Stomach (tissue), 9 donors: ENCODE results near the gene INO80. TPM values are rescaled to one million over a fixed set of nuclear protein-coding genes. Genes with fewer than 3 reads are reported as not detected.
A peak's percentile ranks its signal among the peaks of the same experiment; 100 is the strongest.

Experiments used
- DNase-seq, 2 donors: peaks; one replicate each; pipeline versions ENCODE4 v3.0.0 to v3.0.0-alpha.2; 2013 to 2019
- H3K27ac ChIP-seq, 5 donors: fragments of 200-600 bp in 4 of 5; sonication (generic) in 4 of 5; one replicate each; pipeline ENCODE4 v1.5.1; 2013 to 2019; ENCODE audit warnings: mild to moderate bottlenecking in 1 of 5, moderate library complexity in 1 of 5
- H3K27me3 ChIP-seq, 3 donors: fragments of 200-600 bp; sonication (generic); one replicate each; pipeline ENCODE4 v1.5.1; 2017 to 2019; ENCODE audit warnings: mixed run types in 1 of 3
- H3K36me3 ChIP-seq, 4 donors: fragments of 200-600 bp; sonication (generic); 1 replicate in 3 of 4; 2 replicates in 1 of 4; pipeline ENCODE4 v1.5.1; 2016 to 2019
- H3K4me1 ChIP-seq, 4 donors: fragments of 200-600 bp; sonication (generic); one replicate each; pipeline ENCODE4 v1.5.1; 2016 to 2019
- H3K4me3 ChIP-seq, 4 donors: fragments of 200-600 bp; sonication (generic) in 3 of 4; one replicate each; pipeline ENCODE4 v1.5.1; 2016 to 2019; ENCODE audit warnings: mild to moderate bottlenecking in 1 of 4
- H3K9me3 ChIP-seq, 4 donors: fragments of 200-600 bp; sonication (generic); one replicate each; pipeline ENCODE4 v1.5.1; 2016 to 2019
- CTCF ChIP-seq, 7 experiments: fragments of 450-650 bp in 4 of 7; fragments of 200-600 bp in 3 of 7; sonication (generic) in 3 of 7; IDR thresholded peaks; one replicate each; pipeline ENCODE4 v1.5.1; 2016 to 2019; ENCODE audit warnings: antibody characterized with exemption in 7 of 7, control low read depth in 2 of 7, mild to moderate bottlenecking in 1 of 7
- EP300 ChIP-seq: sonication (generic); formaldehyde crosslinking; IDR thresholded peaks from one replicate; pipeline ENCODE4 v1.6.1; 2017; ENCODE audit warnings: antibody characterized with exemption
- POLR2A ChIP-seq, 4 donors: fragments of 450-650 bp; IDR thresholded peaks; one replicate each; pipeline ENCODE4 v1.6.1; 2016; ENCODE audit warnings: antibody characterized with exemption in 4 of 4, control low read depth in 2 of 4, mild to moderate bottlenecking in 1 of 4, moderate library complexity in 1 of 4
- POLR2AphosphoS5 ChIP-seq, 3 donors: sonication (generic); formaldehyde crosslinking; IDR thresholded peaks; one replicate each; pipeline ENCODE4 v1.6.1; 2016; ENCODE audit warnings: antibody characterized with exemption in 3 of 3
- WGBS, 5 donors: extraction: QIAGEN DNeasy Blood & Tissue Kit in 3 of 5; methylation state at CpG; one replicate each; pipeline versions ENCODE4 v1.1.5 to v1.1.7; 2013 to 2018; 5-methylcytosine and 5-hydroxymethylcytosine counted together
- intact Hi-C: fragments of 100-400 bp; cut with DNase I; formaldehyde crosslinking; loops from one replicate; pipeline ENCODE4 v1.15.1; 2023; ENCODE audit warnings: low total_unique reads
- polyA plus RNA-seq, 3 donors: library from polyadenylated mRNA; stranded (reverse); fragments of 200-250 nt; gene quantifications; one replicate each; pipeline ENCODE4 v1.2.3, GENCODE V29; 2013
- small RNA-seq, 4 donors: library from RNA; depleted of rRNA; stranded (forward); fragments of <200 nt; gene quantifications; one replicate each; pipeline ENCODE3, GENCODE V24; 2016
- total RNA-seq, 5 donors: library from RNA; depleted of rRNA; stranded (reverse); fragments of >200 nt; gene quantifications; one replicate each; pipeline versions ENCODE4 v1.1.0 to v1.2.3, GENCODE V29; 2014 to 2016
- donor health status: healthy with polysubstance abuse.
- donor health status: Bipolar disorder and iron deficiency.
- donor health status: healthy.

Gene INO80
- total and polyA plus RNA-seq, 8 donors = 4.6 to 40.8 (median 29.2) TPM

GRCh38 chr15:40930430-40931299, 185.4 kb downstream of the INO80 start:
- Histone ChIP-seq H3K4me1 (peaks cover 52 to 81% (median 67%) of the 10 kb centered on the region in 4 donors), H3K27me3 (peaks cover 10 to 75% (median 64%) of the 10 kb centered on the region in 3 donors), H3K9me3 (no peaks in the 10 kb centered on the region), H3K4me3 (peak overlapping the region; percentile 49 to 75 (median 52)), H3K36me3 (peaks cover 0 to 8% (median 0%) of the 10 kb centered on the region in 4 donors), H3K27ac (peak overlapping the region; percentile 28 to 53 (median 46))
- intact Hi-C loops = no loop called here
- peak in 1 of 3 donors; percentile 24 for TF ChIP-seq POLR2AphosphoS5 (IDR thresholded peaks at IDR 0.05)
- TF ChIP-seq EP300 = no peak
- peak in 4 of 7 experiments; percentile 4 to 29 (median 26) for TF ChIP-seq CTCF (IDR thresholded peaks at IDR 0.05)
- TF ChIP-seq POLR2A (IDR thresholded peaks at IDR 0.05) = no peak
- 1 to 2% (median 2%) methylated on average over 39 to 46 of the region's 46 CpGs for WGBS, 5 donors
- peak in 1 of 2 donors; percentile 89 for DNase-seq

- TF ChIP-seq CTCF (IDR thresholded peaks at IDR 0.05) = no peak
- TF ChIP-seq EP300 = no peak
- TF ChIP-seq POLR2A (IDR thresholded peaks at IDR 0.05) = no peak
- TF ChIP-seq POLR2AphosphoS5 (IDR thresholded peaks at IDR 0.05) = no peak
- H3K27me3 ChIP-seq = peaks cover 10 to 83% (median 69%) of the 10 kb centered on the region in 3 donors
- H3K4me3 ChIP-seq = peak overlapping the region; percentile 49 to 75 (median 52)
- intact Hi-C loops = no loop called here
- H3K27ac ChIP-seq = peak overlapping the region; percentile 28 to 53 (median 46)
- peaks cover 0 to 5% (median 0%) of the 10 kb centered on the region in 4 donors for H3K36me3 ChIP-seq
- peak; percentile 63 to 83 for DNase-seq
- no peaks in the 10 kb centered on the region for H3K9me3 ChIP-seq
- H3K4me1 ChIP-seq = peaks cover 54 to 80% (median 69%) of the 10 kb centered on the region in 4 donors
- WGBS, 5 donors = 0 to 2% (median 1%) methylated on average over 10 to 56 of the region's 56 CpGs
These were observed 186.2 kb downstream of the INO80 start for GRCh38 chr15:40929660-40930429.

Small RNA genes within 50 kb of the gene (small RNA-seq; reads per million reads assigned to genes)
- gene ISCA1P4 = 0 reads per million in 4 donors

Other genes with a start within 250 kb of the INO80 start
- 1 to 10 TPM in 4 of 5 donors, not detected in 1; 1.3 to 3.2 (median 1.7) TPM for gene RHOV, start 242.0 kb downstream of the INO80 start, total RNA-seq
- gene RHOV, start 242.0 kb downstream of the INO80 start, polyA plus RNA-seq = 10 to 100 TPM in 1 of 3 donors, 1 to 10 TPM in 2; 1.2 to 87.8 (median 1.4) TPM
- gene VPS18, start 221.8 kb downstream of the INO80 start, total RNA-seq = 10 to 100 TPM in 4 of 5 donors, 1 to 10 TPM in 1; 1.8 to 24.2 (median 20.3) TPM
- 10 to 100 TPM in 1 of 3 donors, 1 to 10 TPM in 2; 5.7 to 10.8 (median 6.1) TPM for gene VPS18, start 221.8 kb downstream of the INO80 start, polyA plus RNA-seq
- gene DLL4, start 186.9 kb downstream of the INO80 start, total RNA-seq = 10 to 100 TPM in 1 of 5 donors, 1 to 10 TPM in 3, under 1 TPM in 1; 0.89 to 20.0 (median 3.3) TPM
- gene DLL4, start 186.9 kb downstream of the INO80 start, polyA plus RNA-seq = 1 to 10 TPM in 2 of 3 donors, under 1 TPM in 1; 0.56 to 2.2 (median 1.5) TPM
- gene CHAC1, start 162.8 kb downstream of the INO80 start, total RNA-seq = 10 to 100 TPM in 1 of 5 donors, 1 to 10 TPM in 4; 1.3 to 17.1 (median 2.9) TPM
- 10 to 100 TPM in 2 of 3 donors, 1 to 10 TPM in 1; 5.7 to 61.6 (median 25.5) TPM for gene CHAC1, start 162.8 kb downstream of the INO80 start, polyA plus RNA-seq
- not detected for gene EXD1, start 114.5 kb upstream of the INO80 start, total RNA-seq
- gene EXD1, start 114.5 kb upstream of the INO80 start, polyA plus RNA-seq = not detected
- gene CHP1, start 115.0 kb upstream of the INO80 start, total RNA-seq = 100 to 1,000 TPM in 4 of 5 donors, 10 to 100 TPM in 1; 65.5 to 387 (median 223) TPM
- gene CHP1, start 115.0 kb upstream of the INO80 start, polyA plus RNA-seq = 100 to 1,000 TPM in 1 of 3 donors, 10 to 100 TPM in 2; 59.6 to 129 (median 97.1) TPM
- 1 to 10 TPM in 3 of 5 donors, not detected in 2; 4.6 to 9.6 (median 5.2) TPM for gene OIP5, start 216.3 kb upstream of the INO80 start, total RNA-seq
- 1 to 10 TPM; 2.5 to 3.7 (median 3.4) TPM for gene OIP5, start 216.3 kb upstream of the INO80 start, polyA plus RNA-seq
- gene NUSAP1, start 216.6 kb upstream of the INO80 start, total RNA-seq = 10 to 100 TPM in 3 of 5 donors, 1 to 10 TPM in 2; 2.9 to 55.8 (median 33.4) TPM
- 10 to 100 TPM in 1 of 3 donors, 1 to 10 TPM in 2; 3.4 to 18.5 (median 6.4) TPM for gene NUSAP1, start 216.6 kb upstream of the INO80 start, polyA plus RNA-seq